Chondrocyte (in vitro differentiated cells): Measurements from ENCODE around the gene TNFRSF11A. TPM values are rescaled to one million over a fixed set of nuclear protein-coding genes. Genes with fewer than 3 reads are reported as not detected.

Experiments
- DNase-seq: peaks from one replicate; pipeline ENCODE4 v3.0.0; 2021; ENCODE audit warnings: mixed read lengths, low spot score
- H3K27ac Mint-ChIP-seq: one replicate; pipeline ENCODE4 v1.8.0; 2021; ENCODE audit warnings: mild to moderate bottlenecking, moderate library complexity, mixed read lengths; ENCODE audit not compliant: unreplicated experiment
- H3K27me3 Mint-ChIP-seq: 2 replicates; pipeline ENCODE4 v1.8.0; 2021; ENCODE audit warnings: low read depth, mixed read lengths
- H3K36me3 Mint-ChIP-seq: 2 replicates; pipeline ENCODE4 v1.8.0; 2021; ENCODE audit warnings: low read depth, mixed read lengths
- H3K4me1 Mint-ChIP-seq: 2 replicates; pipeline ENCODE4 v1.8.0; 2021; ENCODE audit warnings: low read depth, mild to moderate bottlenecking, mixed read lengths
- H3K4me3 Mint-ChIP-seq: one replicate; pipeline ENCODE4 v1.8.0; 2021; ENCODE audit warnings: mild to moderate bottlenecking, moderate library complexity, mixed read lengths; ENCODE audit not compliant: unreplicated experiment
- H3K9me3 Mint-ChIP-seq: 2 replicates; pipeline ENCODE4 v1.8.0; 2021; ENCODE audit warnings: low read depth, mixed read lengths
- CTCF ChIP-seq: fragments of 200-600 bp; sonication (generic); IDR thresholded peaks from 2 replicates; pipeline ENCODE4 v1.5.0; 2021; ENCODE audit warnings: antibody characterized with exemption, mild to moderate bottlenecking, moderate library complexity
- total RNA-seq: library from RNA; stranded (reverse); gene quantifications from 3 replicates; pipeline ENCODE4 v1.2.1, GENCODE V29; 2021

TNFRSF11A gene
- total RNA-seq, 1 donor from 2014 or later: 0.22 TPM

- DNase-seq: no peak
- Mint-ChIP-seq H3K4me3 (no peak overlapping the region), H3K9me3 (peaks cover 6% of the 10 kb centered on the region), H3K27me3 (peaks cover 15% of the 10 kb centered on the region), H3K36me3 (peaks cover 2% of the 10 kb centered on the region), H3K4me1 (no peaks in the 10 kb centered on the region), H3K27ac (no peak overlapping the region)
- TF ChIP-seq CTCF: no peak
These were observed 75.8 kb downstream of the TNFRSF11A start for GRCh38 chr18:62400916-62401315.

GRCh38 chr18:62402342-62402948 is 77.3 kb downstream of the TNFRSF11A start:
- no peaks in the 10 kb centered on the region for H3K9me3 Mint-ChIP-seq
- TF ChIP-seq CTCF: no peak
- DNase-seq: no peak
- no peaks in the 10 kb centered on the region for H3K4me1 Mint-ChIP-seq
- H3K27me3 Mint-ChIP-seq: peaks cover 15% of the 10 kb centered on the region
- peaks cover 2% of the 10 kb centered on the region for H3K36me3 Mint-ChIP-seq
- no peak overlapping the region for H3K27ac Mint-ChIP-seq
- H3K4me3 Mint-ChIP-seq: no peak overlapping the region

GRCh38 chr18:62403120-62403519 is 78.0 kb downstream of the TNFRSF11A start:
- Mint-ChIP-seq H3K4me1 (no peaks in the 10 kb centered on the region), H3K27ac (no peak overlapping the region), H3K4me3 (no peak overlapping the region), H3K36me3 (peaks cover 2% of the 10 kb centered on the region), H3K9me3 (no peaks in the 10 kb centered on the region), H3K27me3 (peaks cover 15% of the 10 kb centered on the region)
- no peak for TF ChIP-seq CTCF
- no peak for DNase-seq

DNA sequence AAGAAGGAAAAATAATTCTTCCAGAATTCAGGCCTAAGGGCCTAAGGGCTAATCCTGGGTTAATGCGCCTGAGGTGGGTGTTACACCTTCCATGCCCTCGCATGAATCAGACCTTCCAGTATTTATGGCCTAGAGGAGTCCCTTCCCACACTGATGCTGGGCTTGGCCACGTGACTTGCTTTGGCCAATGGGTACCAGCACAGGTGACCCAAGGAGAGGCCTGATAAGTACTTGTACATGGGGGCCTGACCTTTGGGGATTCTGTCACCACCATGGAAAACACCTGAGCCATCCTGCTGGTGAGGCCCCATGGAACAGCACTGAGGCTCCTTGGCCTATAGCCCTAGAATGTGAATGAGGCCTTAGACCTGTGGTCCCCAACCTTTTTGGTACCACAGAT is 79.8 kb downstream of the TNFRSF11A start:
- Mint-ChIP-seq H3K27me3 (peaks cover 7% of the 10 kb centered on the region), H3K36me3 (peaks cover 2% of the 10 kb centered on the region), H3K4me3 (no peak overlapping the region), H3K27ac (no peak overlapping the region), H3K9me3 (peaks cover 3% of the 10 kb centered on the region), H3K4me1 (no peaks in the 10 kb centered on the region)
- no peak for DNase-seq
- no peak for TF ChIP-seq CTCF

DNA sequence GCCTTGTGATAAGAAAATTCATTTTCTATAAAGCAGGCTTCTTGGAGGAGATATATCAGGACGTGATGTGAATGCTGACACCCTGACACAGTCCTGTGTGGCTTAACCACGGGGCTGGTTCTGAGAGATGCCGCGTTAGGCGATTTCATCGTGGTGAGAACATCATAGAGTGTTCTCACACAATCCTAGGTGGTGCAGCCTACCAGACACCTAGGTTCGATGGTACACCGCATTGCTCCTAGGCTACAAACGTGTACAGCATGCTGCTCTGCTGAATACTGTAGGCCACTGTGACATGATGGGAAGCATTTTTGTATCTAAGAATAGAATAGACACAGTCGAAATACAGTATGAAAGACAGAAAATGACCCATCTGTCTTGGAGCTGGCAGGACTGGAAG is 82.5 kb downstream of the TNFRSF11A start:
- Mint-ChIP-seq H3K4me3 (no peak overlapping the region), H3K27me3 (peaks cover 7% of the 10 kb centered on the region), H3K27ac (no peak overlapping the region), H3K4me1 (no peaks in the 10 kb centered on the region), H3K9me3 (peaks cover 9% of the 10 kb centered on the region), H3K36me3 (peaks cover 1% of the 10 kb centered on the region)
- DNase-seq: no peak
- TF ChIP-seq CTCF: no peak
